Stimulated activated CD8-positive, alpha-beta memory T cell treated with anti-CD3 and anti-CD28 coated beads, Interleukin-7, amount 100 ng/mL, for 48 hours (primary cell): ENCODE data around the gene STARD13.

Experiments
- DNase-seq, 2 donors: peaks; one replicate each; pipeline ENCODE4 v3.0.0-alpha.2; 2020; ENCODE audit warnings: low read depth in 1 of 2; ENCODE audit errors: extremely low read depth in 1 of 2

Gene STARD13

DNA sequence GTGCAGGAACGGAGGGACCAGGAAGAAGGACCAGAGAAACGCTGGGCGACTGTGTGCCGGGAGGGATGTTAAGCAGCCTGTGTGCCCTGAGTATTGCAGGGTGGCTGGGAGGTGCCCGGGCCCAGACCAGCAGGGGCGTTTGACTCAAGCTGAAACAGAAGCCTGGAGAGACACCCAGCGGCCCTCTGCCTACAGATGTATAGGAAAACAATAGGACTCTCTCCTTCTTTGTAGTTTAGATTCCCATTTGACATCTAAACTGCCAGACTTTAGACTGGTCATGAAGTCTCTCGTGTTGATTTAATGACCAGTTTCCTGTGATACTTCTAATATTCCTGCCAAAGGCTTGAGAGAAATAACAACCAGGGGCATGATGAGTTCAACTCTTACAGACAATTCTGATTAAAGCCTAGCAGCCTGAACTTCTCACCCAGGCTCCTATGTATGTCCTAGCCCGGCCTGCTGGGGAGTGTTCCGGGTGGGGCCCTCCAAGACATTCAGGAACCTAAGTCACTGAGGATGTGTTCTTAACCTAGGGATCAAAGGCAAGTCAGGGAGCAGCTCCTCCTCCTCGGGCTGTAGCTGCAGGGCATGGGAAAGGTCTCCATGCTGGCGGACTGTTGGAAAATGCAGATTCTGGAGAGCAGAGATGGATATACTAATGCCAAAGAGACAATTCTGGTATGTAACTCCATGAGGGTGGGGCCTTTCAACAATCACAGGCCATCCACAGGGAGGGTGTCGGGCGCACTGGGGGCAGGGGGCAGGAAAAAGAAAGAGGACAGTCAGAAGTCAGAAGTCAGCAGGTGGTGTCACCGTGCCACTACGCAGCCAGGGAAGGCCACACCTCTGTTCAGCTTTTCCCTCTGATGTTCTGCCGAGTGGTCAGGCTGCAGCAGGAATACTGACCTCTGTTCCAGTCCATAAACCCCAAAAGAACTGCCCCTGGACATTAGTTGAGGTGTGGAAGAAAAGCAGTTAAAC, 131.8 kb downstream of the STARD13 start:
- no peak for DNase-seq

DNA sequence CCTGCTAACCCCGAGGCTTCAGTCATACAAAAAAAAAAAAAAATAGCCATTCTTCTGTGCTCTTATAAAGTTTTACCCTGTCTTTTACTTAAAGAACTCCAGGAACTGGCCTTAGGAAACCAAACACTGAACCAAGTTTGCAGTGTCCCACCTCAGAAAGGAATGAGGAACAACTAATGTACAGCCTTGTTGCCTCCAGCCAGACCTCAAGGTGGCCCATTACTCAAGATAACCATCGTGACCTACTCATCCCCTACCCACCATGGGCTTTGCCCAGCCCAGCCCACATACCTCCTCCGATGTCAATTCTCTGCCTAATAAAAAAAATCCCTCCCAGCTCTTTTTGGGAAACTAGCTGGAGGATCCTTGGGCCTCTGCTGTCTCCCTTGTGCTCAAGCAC, 133.2 kb downstream of the STARD13 start:
- no peak for DNase-seq

DNA sequence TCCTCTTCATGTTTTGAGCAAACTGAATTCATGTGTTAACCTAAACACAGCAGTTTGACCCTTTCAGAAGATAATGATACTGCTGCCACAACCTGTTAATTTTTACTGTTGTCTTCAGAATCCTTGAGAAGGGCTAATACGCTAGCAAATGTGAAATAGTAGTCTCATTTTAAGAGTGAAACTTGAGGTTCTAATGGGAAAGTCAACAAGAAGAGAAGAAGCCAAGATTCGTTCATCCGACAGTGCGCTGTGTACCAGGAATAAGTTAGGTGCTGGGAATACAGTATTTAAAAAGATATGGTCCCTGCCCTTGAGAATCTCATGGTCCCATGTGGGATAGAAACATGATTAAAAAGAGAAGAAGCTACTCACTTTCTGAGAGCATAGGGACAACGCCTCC, 134.9 kb downstream of the STARD13 start:
- DNase-seq, result no peak

DNA sequence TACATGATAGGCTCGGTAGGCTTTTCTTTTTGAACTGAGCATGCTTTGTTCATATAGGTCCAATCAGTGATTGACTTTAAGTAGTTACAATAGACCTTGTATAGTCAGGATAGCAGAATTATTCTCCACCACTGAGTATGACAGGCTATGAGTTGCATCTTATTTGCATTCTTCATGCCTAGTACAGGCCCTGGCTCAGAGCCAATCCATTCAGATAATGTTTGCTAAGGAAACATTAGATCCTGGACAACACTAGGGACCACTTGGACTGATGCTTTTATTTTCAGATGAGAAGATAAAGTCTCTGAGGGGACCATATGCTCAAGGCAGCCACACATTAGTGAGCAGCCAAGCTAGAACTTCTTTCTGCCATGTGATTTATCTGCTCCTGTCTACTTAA, 135.4 kb downstream of the STARD13 start:
- DNase-seq, result no peak

DNA sequence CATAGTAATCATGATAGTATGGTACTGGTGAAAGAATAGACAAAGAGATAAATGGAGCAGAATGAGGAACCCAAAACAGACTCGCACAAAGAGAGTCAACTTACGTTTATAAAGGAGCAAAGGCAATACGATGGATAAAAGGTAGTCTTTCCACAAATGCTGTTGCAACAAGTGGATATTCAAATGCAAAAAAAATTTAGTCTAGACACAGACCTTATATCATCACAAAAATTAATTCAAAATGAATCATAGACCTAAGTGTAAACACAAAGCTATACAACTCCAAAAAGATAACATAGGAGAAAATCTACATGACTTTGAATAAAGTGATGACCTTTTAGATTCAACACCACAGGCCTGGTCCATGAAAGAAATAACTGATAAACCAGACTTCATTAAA, 137.7 kb downstream of the STARD13 start:
- no peak for DNase-seq

DNA sequence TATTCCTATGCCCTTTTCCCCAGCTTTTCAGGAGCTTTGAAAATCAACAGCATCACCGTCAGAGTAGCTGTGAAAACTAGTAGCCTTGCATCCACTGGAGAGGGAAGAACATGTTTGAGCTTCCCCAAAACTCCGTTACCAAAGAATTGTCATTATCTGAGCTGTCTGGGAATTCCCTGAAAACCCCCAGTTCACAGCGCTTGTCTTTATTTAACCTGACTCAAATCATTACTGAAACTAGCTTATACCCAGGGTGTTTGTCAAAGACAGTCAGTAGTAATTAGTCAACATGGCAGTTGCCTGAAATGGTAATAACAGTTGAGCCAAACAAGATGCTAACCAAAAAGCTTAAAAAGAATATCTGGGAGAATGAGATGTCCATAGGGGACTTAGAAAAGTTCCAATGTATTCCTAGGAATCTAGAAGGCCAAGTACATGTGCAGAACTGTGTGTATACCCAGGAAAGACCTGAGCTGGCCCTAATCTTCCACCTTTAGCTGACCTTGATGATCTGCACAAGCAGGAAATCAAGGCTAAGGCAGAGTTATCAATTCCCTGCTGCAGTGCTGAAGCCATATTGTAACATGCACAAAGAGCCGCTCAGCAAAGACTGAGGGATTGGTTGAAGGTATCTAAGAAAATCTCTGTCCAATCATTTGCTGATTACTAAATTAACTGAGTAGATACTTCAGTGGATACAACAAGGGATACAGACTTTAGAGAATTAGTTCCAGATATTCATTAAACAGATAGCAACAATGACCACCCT, 138.5 kb downstream of the STARD13 start:
- no peak for DNase-seq

DNA sequence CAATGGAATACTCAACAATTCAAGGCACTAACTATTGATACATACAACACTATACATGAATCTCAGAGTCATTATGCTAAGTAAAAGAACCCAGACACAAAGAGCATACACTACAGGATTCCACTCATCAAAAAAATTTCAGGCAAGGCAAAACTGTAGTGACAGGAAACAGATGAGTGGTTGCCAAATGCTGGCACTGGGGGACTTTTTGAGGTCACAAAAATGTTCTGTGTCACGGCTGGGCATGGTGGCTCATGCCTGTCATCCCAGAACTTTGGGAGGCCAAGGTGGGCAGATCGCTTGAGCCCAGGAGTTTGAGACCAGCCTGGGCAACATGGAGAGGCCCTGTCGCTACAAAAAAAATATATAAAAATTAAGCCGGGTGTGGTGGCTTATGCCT, 139.9 kb downstream of the STARD13 start:
- DNase-seq, result no peak

DNA sequence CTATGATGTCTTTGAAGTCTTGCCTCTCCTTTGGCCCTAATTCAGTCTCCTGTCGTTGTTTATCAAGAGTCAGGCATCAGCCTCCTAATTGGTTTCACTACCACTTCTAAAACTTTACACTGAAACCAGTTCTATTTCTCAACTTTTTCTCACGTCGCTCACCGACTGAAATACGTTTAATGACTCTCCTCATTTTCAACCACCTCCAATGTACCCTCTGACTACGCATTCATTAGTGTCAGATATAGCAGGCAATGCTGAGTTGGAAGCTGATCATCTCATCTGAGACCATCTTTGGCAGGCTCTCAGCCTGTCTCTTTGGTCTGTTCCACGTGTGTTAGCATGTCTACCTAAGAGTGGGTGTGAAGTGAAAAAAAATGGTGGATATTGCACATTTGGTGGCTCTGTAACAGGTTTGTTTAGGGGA, 141.2 kb downstream of the STARD13 start:
- no peak for DNase-seq

DNA sequence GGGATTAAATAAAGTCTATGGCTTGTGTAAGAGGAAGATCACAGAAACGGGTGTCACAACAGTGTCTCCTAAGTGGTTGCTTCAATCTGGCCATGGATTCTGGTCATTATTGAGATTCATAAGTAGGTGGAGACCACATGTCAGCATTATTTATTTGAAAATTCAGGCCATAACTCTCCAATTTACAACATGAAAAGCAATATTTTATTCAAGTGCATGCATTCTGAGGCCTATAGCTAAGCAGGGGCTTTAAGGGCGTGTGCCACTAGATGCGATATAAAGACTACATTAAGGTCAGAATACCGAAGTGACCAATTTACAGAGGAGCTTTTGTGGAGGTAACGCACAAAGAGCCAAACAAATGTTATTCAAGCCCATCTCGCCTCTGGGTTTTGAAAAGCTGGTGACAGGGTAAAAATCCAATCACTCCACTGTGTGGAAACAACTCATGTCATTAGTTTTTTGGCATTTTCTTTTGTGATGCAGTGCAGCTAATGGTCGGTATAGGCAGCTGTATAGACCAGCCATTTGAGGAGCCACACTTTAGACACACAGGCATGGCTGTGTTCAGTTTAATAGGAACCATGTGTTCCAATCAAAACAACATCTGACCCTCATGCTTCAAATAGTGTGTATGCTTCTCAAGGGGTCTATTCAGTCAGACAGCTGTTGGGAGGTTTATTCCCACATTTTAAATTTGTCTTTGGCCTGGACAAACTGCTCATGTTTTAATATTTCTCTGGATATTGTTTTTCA, 145.6 kb downstream of the STARD13 start:
- DNase-seq, result no peak

DNA sequence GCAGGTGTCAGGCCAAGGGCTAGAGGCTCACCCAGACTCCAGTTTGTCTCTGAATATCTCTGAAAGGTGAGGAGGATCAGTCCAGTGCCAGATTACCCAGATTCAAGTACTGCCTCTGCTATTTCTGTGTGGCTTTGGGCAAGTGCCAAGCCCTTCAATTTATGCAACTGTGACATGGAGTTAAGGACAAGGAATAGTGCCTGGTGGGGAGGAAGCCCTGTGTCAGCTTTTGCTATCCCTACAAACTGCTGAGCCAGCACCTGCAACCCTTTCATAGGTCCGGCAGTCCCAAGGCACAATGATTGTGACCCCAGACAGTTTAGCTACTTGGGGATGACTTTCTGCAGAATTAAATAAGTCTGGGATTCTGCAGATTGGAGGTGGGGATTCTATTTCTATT, 146.4 kb downstream of the STARD13 start:
- DNase-seq, result no peak

DNA sequence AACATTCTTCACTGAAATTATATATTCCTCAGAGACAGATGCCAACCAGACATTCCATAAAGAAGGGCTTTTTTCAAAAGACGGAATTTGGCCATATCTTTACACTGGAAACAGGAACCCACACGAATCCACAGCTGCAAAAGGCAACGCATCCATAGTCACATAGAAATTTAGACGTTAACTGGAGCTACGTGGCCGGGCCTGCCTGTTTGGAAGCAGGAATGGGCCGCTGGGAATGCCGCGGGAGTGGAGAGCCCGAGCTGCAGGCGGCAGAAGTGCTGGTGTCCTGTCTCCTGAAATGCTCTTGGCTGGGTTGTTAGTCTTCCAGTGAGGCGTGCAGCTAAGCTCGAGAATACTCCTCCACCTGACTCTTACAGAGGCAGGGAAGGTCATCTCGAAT, 147.1 kb downstream of the STARD13 start:
- DNase-seq, result no peak

DNA sequence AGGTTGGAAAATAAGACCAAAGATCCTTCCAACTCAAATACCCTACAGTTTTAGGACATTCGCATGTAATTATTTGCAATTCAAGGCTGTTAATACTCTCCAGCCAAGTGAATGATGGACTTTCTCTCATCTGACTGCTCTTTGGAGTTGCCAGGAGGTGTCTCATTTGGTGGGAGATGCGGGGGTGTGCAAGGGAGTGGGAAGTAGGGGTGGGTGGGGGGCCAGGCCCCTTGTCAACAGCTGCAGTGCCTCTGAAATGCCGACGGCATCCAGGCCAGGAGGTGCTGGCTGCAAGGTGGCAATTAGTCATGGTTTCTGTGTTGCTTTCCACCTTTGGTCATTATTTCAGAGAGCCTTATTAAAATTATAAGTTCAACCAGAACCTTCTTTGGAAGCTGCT, 147.8 kb downstream of the STARD13 start:
- no peak for DNase-seq

DNA sequence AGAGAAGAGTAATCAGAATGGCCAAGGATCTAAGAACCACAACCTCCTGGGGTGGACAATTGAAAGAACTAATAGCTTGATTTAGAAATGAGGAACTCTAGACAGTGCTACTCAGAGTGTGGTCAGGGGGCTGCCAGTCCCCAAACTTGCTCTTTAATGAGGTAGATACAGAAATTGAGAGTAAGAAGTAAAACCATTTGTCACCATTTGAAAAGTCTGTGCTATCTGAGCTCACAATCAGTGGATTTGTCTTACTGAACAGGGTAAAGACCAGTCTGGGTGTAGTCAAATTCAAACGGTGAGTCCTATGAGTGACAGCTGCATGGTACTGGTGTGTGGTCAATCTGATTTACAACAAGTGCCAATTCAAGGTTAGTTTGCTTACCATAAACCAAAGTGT, 150.5 kb downstream of the STARD13 start:
- DNase-seq, result no peak

DNA sequence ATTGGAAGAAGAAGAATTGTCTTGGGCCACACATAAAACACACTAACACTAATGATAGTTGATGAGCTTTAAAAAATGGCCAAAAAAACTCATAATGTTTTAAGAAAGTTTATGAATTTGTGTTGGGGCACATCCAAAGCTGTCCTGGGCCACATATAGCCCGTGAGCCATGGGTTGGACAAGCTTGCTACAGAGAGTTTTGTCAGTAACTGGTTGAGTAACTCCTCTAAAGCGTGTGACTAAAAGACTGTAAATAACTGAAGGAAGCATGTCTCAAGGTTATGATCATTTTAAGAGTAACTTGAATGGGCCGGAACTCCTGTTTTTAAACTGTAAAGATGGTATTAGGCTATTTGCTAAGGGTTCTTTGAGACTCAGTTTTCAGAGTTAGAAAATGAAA, 151.3 kb downstream of the STARD13 start:
- DNase-seq, result no peak

DNA sequence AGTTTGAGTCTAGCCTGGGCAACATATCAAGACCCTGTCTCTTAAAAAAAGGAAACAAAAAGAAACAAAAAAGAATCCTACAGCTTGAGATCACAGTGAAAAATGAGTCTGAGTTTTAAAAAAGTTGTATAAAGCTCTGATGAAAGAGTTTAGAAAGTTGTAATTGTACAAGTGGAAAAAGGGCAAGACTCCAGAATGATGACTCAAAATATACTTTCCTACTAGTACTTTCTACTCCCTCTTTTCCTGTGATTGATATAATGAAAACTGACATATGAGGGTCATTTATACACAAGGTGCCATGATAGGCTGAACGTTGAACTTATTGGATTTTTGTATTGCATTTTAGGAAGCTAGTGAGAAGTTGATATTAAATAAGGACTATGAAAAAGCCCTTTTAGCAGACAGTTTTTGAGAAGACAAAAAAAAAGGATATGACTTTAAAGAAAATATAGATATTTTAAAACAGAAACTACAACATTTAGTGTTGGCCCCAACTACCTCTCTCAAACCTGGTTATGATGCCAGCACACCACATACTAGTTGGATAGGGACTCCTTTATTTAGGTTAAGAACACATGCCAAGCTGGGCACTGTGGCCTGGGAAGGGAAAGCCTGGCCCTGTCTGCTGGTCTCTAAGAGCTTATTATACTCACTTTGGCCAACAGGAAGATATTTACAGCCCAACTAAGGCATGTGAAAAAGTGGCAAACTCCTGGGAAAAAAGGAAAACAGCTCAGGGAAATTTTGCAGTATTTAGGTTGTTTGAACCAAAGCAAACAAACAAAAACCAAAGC, 152.7 kb downstream of the STARD13 start:
- no peak for DNase-seq

DNA sequence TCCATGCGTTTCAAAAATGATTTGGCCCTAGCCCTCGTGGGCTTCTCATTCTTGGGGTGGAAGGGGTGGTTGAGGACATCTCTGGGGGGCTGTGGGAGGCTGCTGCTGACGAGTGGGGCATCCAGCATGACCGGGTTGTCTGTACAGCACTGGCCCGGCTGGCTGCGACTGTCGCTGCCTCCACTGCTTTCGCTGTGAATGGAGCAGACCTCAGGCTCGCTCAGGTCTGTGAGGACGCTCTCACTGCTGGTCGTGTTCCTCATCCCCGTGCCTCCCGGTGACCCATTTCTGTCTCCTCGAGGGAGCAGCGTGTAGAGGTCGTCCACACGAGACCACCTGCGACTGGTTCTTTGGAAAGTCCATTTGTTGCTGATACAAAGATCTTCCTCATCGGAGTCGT, 155.7 kb downstream of the STARD13 start:
- DNase-seq, result no peak

DNA sequence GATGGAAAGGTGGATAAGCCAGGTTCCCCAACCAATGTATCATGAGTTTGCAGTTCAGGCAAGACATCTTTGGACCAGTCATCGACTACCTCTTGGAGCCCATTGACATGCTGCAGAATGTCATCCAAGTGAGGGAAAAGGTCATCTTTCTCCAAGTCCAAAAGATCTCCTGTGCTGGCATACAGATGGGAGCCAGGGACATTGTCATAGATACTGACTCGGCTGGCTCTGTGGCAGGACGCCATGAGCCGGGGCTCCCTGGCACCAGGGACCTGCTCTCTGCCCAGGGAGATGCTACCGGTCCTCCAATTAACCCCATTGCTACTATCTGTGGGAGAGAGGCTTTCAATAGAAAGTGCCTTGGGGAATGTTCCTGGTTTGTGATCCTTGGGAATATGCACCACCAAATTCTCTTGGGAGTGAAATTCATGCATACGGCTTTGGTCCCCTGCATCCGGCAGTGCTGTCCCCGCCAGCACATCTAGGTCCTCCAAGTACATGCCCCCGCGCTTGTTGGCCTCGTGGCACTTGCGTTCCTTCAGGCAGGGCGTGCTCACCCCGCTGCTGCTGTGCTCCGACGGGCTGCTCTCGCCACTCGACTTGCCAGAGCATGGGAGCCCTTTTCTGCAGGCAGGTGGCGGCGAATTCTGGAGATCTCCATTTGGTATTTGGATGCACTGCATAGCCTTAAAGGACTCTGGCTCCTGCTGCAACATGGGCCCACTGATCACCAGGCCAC, 156.3 kb downstream of the STARD13 start:
- no peak for DNase-seq

DNA sequence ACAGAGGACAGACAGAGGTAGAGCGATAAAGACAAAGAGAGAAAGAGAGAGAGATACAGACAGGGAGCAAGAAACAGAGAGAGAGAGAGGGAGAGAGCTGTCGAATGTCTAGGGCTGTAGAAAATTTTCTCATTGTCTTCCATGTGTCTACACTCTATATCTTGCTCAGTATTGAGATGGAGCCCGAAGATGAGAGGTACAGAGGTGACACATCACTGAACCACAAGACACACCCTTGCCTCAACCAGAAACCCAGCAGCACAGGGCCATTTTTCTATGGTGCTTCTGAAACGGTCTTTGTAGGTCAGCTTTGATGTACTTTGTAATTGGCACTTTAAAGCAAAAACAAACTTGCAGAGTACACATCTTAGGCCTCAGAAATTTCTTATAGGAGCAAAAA, 157.4 kb downstream of the STARD13 start:
- no peak for DNase-seq

DNA sequence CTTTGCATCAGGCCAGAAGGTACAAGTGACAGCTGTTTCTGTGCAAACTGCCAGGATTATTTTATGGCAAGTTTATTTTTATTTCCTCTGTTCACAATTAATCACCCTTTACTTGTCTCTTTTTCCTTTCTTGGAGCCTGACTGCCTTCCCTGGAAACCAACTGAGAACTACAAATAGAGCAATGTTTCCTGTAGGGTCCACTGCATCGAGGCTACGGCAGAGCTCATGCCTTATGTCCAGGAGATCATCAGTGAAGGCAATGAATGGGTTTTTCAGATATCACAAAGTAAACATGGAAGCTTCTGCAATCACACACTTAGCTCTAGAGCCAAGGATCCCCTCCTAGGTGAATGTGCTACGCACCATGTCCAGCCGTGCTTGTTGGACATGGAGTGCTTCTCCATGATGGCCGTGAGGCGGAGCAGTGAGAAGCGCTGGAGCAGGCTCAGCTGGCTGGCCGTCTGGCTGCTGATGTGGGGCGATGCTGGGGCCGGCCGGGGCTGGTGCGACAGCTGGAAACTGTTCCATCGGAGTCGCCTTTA, 158.5 kb downstream of the STARD13 start:
- no peak for DNase-seq
